Measurements from ENCODE around the gene DPYSL4.

Gene DPYSL4

DNA sequence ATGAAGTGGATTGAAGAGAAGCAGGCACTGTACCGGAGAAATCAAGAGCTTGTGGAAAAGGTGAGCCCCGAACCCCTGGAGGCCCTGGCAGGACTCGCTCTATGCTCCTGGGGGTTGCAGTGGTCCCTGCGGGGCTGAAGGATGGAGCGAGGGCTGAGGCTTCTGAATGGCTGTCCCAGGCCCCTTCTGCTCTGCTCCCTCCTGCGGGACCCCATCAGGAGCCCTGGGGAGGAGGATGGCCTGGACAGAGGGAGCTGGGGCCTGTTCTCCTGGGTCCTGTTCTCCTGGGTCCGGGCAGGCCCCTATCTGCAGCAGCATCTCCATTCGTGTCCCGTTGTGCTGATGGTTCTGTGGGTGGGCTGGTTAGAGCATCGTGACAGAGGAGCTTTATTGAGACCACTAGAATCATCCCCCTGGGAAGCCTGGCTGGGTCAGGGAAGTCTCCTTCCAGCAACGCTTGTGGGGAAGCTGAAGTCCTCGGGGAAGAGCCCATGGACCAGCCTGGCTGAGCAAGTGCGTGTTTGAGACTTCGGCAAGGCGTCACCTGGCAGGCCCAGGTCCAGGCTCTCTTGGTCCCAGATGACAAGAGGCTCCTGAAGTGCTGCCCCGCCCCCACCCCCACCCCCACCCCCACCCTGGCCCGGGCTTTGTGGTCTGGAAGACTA lies 41.1 kb upstream of the DPYSL4 start:
- H3K4me3 ChIP-seq (ENCODE audit: low read length) = no peak overlapping the region
- TF ChIP-seq ZNF274 (IDR thresholded peaks at IDR 0.05; ENCODE audit: low read depth, low read length) = no peak

DNA sequence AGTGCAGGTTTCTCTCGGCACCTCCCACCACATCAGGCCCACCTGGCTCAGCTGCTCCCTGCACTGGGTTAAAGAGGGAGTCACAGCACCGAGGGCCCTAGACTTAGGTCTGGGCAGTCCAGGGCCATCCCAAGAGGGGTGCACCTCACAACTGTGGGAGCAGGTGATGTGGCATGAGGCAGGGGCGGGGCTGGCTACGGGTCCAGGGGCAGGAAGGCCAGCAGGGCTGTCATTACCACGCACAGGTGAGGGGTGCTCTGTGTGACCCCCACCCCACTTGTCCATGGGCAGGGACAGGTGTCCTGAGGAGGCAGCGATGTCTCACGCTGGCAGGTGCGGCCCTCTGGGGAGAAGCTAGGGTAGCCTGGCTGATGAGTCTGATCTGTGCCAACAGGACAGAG lies 40.5 kb upstream of the DPYSL4 start:
- no peak for TF ChIP-seq ZNF274 (IDR thresholded peaks at IDR 0.05; ENCODE audit: low read depth, low read length)
- H3K4me3 ChIP-seq (ENCODE audit: low read length) = no peak overlapping the region

DNA sequence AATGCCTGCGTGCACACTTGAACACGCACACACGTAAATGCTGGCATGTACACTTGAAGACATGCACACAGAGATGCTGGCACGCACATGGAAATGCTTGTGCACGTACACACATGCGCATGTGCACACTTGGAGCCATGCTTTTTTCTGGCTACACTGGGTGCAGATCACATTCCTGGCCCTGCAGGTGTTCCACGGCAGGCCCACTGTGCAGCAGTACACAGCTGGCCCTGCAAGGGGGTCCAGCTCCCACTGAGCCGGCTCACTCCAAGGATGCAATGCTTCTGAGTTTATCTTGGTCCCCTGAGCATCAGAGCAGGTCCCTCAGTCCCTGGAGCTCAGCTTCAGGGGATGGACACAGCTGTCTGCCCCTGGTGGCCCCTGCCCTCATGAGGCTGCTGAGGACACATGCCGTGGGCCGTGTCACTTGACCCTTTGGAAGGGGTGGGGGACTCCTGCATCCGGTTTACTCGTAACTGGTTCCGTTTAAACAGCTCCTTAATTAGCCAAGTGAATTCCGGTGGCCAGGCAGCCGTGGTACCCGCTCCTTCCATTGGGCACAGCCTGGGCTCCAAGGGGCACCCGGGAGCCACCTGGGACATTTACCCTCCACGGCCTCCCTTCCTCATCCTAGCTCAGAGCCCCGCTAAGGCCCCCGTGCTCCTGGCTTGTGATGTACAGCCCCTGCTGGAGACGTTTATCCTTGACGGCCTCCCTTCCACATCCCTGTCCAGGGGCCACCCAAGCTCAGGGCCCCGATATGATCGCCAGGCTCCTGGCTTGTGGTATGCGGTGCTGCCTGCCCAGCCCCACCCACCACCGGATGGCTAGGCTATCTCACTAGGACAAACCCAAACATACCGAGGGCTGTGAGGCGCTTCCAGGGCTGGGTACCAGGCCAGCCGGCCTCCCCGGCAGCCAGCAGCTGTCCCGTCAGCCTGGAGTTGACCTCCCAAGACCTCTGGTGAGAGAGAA lies 39.5 kb upstream of the DPYSL4 start:
- no peak for TF ChIP-seq ZNF274 (IDR thresholded peaks at IDR 0.05; ENCODE audit: low read depth, low read length)
- H3K4me3 ChIP-seq (ENCODE audit: low read length) = no peak overlapping the region

DNA sequence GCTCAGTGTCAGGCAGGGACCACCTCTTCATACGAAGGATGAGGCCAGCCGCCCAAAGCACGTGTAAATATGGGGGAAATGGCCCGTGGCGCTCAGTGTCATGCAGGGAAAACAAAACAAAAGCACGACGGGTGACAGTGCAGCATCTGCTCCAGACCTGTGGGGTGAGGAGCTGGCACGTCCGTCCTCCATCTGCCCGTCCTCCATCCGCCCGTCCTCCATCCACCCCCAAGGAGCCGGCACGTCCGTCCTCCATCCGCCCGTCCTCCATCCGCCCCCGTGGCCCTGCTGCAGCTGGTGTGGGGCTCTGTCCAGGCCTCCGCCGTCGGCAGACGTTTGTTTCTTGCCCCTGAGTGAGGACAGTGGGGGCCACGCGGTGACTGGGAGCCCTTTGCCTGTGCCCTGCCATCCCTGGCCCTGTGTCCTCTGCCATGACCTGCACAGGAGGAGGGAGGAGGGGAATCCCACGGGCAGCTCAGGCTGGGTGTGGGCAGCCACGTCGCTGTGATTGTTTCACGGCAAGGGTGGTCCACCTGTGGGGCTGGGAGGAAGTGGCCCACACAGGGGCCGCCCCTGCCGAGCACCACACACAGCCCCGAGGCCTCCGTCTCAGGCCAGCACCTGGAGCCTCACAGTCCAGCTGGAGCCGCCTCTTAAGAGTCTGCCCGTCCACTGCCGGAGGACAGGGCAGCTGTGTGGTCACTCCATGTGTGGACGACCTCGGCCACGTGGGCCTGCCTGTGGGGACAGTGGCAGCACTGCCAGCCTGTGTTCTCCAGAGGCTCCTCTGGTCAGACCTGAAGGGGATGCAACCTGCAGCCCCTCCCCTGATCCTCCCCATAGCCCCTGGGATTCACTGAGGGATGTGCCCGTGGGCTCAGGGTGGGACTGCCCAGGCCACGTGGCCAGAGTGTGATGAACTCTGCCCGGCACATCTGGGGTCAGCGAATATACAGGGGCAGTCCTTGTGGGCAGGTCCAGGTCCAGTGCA lies 38.2 kb upstream of the DPYSL4 start:
- TF ChIP-seq ZNF274 (IDR thresholded peaks at IDR 0.05; ENCODE audit: low read depth, low read length) = no peak
- no peak overlapping the region for H3K4me3 ChIP-seq (ENCODE audit: low read length)

DNA sequence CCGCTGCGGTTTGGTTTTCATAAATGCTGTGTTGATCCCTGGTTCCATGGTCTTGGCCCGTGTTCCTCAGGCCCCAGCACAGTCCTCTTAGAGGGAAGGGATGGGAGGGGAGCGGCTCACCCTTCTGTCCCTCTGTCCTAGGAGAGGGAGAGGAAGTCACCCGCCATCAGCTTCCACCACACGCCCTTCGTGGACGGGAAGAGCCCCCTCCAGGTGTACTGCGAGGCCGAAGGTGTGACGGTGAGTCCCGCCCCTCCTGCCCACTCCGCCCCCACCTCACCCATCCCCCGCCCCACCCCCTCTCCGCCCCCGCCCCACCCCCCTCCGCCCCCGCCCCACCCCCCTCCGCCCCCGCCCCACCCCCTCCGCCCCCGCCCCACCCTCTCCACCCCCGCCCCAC lies 37.5 kb upstream of the DPYSL4 start:
- no peak for TF ChIP-seq ZNF274 (IDR thresholded peaks at IDR 0.05; ENCODE audit: low read depth, low read length)

DNA sequence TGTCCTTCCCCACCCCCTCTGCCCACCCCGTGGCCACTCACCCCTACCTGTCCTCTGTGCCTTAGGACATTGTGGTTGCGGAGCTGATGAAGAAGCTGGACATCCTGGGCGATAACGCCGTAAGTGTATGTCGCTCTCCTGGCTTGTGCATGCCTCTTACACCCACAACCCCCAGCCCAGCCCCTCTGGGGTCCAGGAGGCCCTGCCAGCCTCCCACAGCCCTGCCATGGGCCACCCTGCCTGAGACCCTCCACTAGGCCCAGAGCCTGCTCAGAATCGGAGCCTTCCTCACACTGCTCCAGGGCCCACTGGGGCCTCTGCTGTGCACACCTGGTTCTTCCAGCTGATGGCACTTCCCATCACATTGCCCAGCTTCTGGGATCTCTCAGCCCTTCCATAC lies 36.8 kb upstream of the DPYSL4 start:
- no peak overlapping the region for H3K4me3 ChIP-seq (ENCODE audit: low read length)
- no peak for TF ChIP-seq ZNF274 (IDR thresholded peaks at IDR 0.05; ENCODE audit: low read depth, low read length)

More for the DNA sequence above, 37.5 kb upstream of the DPYSL4 start:
- H3K4me3 ChIP-seq (ENCODE audit: low read length) = no peak overlapping the region

DNA sequence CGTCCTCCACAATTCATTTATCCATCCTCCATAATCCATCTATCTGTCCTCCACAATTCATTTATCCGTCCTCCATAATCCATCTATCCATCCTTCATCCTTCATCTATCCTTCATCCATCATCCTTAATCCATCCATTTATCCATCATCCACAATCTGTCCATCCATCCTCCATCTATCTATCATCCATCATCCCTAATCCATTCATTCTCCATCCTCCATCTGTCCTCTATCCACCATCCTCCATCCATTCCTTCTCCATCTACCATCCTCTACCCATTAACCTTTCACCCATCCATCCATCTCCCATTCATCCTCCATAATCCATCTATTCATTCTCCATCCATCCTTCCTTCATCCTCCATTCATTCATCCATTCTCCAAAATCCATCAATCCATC lies 36.0 kb upstream of the DPYSL4 start:
- no peak overlapping the region for H3K4me3 ChIP-seq (ENCODE audit: low read length)
- no peak for TF ChIP-seq ZNF274 (IDR thresholded peaks at IDR 0.05; ENCODE audit: low read depth, low read length)

DNA sequence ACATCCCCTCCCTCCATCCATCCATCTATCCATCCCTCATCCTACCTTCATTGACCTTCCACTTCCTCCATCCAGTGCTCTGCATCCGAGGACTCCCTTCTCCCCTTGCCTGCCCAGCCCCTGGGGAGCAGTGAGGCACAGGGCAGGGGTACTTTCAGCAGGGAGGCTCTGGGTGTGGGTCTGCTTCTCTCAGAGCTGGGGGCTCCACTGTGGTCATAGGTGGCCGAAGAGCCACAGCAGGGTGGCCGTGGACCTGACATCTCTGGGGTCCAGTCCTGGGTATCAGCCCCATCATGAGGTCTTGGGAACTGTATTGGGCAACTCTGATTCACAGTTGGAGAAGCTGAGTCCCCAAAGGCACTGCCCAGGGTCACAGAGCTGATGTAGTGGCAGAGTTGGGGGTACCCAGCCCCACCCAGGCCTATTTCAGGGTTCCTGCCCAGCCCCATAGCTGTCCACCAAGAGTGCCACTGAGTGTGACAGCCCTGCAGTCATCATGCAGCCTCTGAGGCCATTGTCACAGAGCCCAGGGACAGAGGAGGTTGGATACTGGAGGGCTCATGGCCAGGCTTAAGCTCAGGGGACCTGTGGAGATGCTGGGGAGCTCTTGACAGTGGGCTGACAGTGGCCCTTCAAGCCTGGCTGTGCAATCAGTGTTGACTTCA lies 35.3 kb upstream of the DPYSL4 start:
- no peak for TF ChIP-seq ZNF274 (IDR thresholded peaks at IDR 0.05; ENCODE audit: low read depth, low read length)
- no peak overlapping the region for H3K4me3 ChIP-seq (ENCODE audit: low read length)

DNA sequence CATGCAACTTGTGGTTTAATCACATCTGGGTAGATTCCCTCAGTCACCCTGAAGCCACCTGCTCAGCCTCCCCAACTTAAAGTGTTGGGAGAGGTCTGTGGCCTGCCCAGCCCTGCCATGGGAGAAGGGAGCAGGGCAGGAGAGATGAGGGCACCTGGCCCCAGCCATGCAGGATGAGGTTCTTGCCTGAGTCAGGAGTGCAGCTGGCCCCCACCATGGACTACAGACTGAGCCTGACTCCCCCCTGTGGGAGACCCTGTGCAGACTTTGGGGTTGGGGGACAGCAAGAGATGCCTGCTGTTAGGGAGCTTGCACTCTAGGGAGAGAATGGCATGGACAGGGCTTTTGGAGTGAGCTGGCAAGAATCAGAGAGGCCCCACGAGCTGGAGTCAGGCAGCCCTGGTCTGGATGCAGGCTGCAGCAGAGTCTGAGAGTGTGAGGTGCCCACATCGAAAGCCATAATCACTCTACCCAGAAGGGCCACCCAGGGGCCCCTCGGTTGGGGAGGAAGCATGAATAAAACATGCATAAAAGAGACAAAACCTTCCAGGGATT lies 34.7 kb upstream of the DPYSL4 start:
- TF ChIP-seq ZNF274 (IDR thresholded peaks at IDR 0.05; ENCODE audit: low read depth, low read length) = no peak
- H3K4me3 ChIP-seq (ENCODE audit: low read length) = no peak overlapping the region

DNA sequence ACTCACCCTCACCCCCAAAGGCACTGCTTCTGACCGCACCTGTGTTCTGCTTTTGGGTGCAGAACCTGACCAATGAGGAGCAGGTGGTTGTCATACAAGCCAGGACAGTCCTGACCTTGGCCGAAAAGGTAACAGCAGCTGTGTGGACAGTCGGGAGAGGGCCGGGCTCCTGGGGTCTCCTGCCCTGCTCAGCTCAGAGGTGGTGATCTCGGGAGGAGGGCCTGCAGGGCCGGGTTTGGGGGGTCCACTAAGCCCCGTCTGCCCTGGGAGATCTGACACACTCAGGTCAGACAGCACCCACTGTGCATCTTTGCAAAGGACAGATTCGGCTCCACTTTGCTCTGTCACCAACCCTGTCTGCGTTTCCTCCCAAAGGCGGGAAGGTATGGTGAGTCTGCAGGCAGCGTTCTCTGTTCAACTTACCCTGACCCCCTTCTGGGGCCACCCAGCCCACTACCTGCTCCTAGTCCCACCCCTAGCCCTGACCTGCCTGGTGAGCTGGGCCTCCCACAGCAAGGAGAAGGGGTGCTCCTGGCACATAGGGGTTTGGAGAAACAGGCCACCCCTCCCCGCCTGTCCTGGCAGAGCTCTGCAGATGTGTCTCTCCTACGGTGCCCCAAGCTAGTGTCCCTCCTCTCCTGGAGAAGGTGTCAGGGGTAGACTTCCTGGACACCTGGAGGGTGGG lies 33.7 kb upstream of the DPYSL4 start:
- H3K4me3 ChIP-seq (ENCODE audit: low read length) = no peak overlapping the region
- no peak for TF ChIP-seq ZNF274 (IDR thresholded peaks at IDR 0.05; ENCODE audit: low read depth, low read length)

DNA sequence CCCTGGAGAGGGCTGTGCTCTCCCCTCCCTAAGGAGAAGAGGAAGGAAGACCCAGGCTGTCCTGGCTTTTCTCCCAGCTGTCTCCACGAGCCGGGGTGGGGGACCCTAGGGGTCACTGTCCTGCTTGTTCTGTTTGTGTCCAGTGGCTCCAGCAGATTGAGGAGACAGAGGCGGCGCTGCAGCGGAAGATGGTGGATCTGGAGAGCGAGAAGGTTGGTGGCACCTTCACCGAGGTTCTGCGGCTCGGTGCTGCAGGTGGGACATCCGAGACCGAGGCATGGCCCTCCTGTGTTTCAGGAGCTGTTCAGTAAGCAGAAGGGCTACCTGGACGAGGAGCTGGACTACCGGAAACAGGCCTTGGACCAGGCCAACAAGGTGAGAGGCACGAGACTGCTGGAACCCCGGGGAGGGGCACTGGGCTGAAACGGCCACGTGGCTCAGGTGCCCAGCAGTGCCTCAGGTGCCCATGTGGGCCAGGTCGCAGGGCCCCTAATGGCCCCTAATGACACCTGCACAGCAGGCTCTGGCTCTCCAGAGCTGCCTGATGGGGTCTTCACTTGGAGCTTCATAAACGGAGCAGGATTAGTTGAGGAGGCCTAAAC lies 33.0 kb upstream of the DPYSL4 start:
- no peak overlapping the region for H3K4me3 ChIP-seq (ENCODE audit: low read length)
- no peak for TF ChIP-seq ZNF274 (IDR thresholded peaks at IDR 0.05; ENCODE audit: low read depth, low read length)

DNA sequence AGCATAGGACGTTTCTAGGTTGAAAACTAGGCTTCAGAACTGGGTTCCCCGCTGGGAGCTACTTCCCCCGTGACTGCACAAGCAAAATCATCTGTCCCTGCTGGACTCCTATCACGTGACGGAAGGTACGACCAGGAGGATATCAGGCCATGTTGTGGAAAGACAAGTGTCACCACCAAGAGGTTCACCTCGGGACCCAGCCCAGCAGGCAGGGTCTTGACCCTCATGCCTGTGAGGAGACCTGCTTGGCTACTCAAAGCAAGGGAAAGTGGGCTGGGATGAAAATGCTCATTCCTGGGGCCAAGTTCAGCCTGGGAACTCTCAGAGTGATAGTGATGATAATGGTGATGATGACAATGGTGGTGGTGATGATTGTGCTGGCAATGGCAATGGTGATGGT lies 32.3 kb upstream of the DPYSL4 start:
- no peak overlapping the region for H3K4me3 ChIP-seq (ENCODE audit: low read length)
- TF ChIP-seq ZNF274 (IDR thresholded peaks at IDR 0.05; ENCODE audit: low read depth, low read length) = no peak

All from GM08714 (cell line).